CD1c-positive myeloid dendritic cell (primary cell): ENCODE results near the gene DUOXA1.

Experiments used
- DNase-seq: peaks from one replicate; pipeline ENCODE4 v3.0.0-alpha.2; 2016; ENCODE audit errors: extremely low spot score

DUOXA1 gene

DNA sequence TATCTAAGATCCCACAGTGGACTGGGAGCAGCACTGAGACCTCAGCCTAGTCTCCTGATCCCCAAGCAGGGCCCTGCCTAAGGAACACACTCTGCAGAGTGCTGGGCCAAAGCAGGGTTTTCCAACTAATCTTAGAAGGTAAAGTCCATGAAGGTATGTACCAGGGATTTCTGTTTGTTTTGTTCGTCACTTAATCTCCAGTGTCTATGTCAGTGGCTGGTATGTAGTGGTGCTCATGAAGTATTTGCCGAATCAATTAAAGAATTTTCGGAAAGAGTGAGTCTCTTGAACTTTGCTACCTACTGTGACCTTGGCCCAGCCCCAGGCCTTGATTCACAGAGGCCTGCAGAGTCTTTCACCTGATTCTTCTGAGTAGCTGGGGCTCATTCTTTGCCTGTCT is 1.8 kb upstream of the DUOXA1 start:
- no peak for DNase-seq

DNA sequence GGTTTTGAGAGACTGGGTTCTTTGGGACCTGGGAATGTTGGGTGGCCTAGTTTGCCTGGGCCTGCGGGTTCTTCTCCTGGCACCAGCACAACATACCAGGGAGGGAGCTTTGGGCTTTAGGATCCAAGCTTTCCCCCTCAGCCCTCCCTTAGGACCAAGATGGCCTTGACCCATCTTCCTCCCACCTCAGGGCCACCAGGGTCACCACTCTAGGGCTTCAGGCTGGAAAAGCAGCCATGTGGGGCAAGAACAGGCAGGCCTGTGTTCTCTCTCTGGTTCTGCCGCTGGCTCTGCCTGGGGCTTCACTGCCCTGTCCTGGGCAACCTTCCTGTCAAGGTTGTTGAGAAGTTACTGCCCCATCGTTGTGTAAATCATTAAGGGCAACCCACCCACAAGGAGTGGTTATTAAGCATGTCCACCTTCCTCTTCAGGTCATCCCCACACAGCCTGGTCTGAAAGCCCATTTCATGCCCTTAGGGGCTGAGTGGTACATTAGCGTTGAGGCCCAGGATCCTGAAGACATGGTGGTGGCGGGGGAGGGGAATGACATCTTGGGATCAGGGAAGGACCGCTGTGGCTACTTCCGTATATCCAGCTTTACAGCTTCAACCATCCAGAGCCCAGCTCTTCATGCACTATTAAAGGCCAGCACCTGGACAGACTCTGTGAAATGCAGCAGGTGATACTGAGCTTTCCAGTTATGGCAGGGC is 767 bp upstream of the DUOXA1 start:
- DNase-seq, result no peak

DNA sequence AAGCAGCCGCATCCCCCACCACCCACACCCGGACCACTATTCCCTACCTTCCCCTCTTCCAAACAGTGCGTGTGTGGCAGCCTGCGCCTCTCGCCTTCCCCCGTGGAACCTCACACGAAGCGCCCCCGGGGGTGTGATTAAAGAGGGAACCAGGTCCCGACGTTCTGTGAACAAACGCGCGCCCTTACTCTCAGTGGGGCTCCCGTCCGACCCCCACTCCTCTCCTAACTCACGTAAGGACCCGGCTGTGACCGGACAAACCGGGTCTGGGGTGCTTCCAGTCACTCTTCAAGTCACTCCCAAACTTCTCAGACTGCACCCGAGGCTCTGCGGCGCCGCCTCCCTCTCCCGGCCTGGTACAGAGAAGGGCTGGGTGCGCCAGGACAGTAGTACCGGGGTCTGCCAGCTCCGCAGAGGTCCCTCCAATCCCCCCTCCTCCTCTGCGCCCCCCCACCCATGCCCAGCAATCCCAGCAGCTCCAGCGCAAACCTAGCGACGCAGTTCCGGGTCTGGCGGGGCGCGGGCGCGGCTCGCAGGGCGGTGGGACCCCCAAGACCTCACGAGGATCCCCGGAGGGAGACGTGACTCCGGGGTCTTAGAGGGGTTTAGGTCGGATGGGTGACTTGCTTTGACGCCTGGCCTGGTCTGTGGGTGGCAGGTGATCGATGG is 574 bp downstream of the DUOXA1 start:
- no peak for DNase-seq

DNA sequence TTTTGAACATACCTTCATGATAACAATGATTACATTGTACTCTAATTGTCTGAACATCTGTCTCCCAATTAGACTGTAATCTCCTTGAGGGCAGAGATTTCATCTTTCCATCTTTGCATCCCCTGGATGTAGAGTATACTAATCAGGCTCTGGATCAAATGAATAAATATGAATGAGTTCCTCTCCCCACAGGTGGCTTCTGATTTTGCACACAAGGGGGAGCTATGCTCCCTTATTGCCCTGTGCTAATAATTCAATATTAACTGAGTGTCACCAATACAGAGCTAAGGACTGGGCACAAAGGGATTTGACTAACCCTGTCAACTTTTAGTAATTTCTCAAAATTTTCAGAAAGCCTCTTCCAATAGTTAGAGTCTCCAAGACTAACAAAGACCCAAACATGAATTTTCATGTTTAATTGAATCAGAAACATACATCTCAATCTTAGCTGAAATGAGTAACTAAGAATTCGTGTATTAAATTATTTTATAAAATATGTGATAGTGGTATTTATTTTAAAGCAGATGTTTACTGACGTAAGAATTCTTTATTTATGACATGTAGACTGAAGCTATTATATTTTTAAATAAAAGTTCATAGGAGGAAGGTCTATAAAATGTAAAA is 3.0 kb downstream of the DUOXA1 start:
- peak; percentile 63 for DNase-seq

DNA sequence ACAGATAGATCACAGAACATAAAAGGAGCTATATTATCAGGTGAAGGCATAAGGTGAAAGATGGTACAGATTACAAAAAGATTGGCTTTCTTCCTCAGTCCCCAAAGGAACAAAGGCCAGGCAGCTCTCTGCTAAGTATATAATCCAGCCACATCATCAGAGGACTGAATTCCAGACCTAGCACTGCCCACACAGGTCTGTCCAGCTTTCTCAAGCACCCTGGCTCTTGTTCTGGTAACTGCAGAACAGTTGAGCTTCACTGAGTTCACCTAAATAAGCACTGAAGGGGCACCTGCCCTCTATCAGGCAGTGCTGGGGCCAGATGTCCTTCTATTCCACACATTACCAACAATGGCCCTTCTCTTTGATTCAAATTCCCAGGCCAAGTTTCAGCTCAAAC is 6.3 kb downstream of the DUOXA1 start:
- DNase-seq, result no peak

DNA sequence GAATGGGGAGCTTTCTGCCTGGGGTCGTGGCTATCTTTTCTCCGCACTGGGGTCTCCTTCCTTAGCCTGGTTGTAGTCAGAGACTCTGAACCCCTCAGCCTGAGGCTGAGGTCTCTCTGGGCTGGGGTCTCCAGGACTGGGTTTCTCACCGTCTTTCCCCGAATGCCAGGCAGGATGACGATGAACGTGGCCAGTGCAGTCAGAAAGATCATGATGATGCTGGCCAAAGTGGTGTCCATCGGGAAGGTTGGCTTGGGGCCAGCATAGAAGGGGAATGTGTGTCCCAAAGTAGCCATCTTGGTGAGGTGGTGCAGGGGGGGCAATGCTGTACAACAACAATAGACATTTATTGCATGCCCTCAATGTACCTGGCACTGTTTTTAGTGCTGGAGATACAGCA is 7.0 kb downstream of the DUOXA1 start:
- no peak for DNase-seq

DNA sequence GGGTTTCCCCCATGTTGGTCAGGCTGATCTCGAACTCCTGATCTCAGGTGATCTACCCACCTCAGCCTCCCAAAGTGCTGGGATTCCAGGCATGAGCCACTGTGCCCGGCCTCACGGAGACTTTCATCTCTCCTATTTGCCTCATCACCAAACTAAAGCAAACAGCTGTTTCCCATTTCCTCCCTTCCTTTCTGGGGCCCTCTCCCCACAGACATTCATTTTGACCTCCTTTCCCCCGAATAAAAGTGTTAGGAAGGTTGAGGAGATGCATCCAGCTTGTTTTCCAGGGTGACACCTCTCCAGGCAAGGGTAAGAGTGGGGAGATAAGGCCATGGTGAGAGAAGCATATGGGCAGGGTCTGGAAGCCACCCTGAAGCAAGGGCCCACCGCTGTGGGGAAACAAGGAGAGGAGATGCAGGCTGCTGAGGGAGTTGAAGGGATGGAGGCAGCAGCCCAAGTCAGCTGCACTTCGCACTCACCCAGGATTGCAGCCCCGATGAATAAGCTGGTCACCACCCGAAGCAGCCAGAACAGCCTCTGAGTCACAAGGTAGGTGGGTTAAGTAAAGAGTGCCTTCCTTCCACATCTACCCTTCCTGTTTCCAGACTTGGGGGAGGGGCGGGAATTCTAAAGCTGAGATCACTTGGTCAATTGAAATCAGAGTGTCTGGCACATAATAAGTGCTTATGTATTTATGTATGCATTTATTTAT is 7.8 kb downstream of the DUOXA1 start:
- peak; percentile 68 for DNase-seq

DNA sequence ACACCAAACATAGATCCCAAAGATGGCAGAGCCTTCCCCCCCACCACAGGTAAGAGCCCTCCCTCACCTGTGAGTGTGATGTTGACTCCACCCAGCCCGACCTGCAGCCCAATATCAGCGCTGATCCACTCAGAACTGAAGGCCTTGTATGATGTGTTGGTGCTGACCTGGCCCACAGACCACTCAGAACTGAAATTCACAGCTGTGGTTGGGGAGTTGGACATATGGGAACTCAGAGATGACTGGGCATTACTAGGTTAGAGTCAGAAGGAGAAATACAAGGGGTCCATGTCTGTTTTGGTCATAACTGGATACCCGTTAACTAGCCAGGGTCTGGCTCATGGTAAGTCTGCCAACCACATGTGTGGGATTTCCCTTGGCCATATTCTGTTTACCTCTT is 8.7 kb downstream of the DUOXA1 start:
- no peak for DNase-seq

DNA sequence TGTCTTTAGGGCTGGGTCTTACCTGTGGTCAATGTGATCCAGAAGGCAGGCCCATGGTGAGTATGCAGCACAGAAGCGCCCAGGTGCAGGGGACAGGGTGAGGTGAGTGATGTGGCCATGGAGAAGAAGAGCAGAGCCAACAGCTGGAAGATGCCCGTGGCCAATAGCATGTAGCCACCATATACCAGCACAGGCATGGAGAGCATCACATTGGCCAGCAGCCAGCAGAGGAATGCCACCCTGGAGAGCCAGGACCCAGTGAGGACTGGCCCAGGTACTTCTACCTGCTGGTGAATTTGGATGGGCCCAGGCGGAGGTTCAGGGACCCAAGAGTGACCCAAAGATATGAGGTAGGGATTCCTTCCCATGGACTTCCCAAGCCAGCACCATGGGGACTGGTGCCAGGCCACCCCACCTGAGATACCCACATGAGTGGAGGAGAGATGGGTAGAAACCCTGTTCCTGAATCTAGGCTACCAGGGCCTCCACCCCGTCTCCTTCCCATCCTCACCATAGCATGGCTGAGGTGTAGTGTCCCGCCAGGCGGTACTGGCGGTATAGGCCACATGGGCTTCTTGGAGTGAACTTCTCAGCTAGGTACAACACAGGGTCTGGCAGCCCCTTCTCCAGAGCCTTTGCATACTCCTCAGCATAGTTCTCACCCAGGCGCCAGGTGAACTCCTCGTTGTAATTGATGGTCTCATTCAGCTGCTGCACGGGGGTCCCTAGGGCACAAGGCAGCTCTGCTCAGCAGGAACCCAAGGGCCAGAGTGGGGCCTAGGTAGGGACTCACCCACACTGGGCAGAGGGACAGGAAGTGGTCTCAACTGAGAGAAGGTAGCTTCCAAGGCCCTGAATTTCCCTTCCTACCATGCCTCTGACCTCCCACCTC is 9.4 kb downstream of the DUOXA1 start:
- no peak for DNase-seq

DNA sequence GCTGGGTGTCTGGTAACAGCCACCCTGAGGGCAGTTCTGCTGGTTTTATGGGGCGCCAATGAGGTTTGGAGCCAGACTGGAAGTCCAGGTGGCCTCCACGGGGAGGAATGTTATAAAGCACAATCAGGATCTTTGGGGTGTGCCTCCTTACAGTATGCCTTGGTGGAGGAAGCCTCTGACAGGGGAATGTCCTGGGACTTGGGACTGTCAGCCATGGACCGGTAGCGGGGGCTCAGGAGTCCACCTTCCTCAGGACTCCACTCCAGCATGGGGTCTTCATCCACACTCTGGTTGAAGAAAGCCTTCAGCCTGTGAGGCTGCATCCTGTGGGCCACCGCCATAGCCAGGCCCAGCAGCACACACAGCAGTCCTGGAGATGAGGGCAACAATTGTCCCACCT is 10.7 kb downstream of the DUOXA1 start:
- no peak for DNase-seq

DNA sequence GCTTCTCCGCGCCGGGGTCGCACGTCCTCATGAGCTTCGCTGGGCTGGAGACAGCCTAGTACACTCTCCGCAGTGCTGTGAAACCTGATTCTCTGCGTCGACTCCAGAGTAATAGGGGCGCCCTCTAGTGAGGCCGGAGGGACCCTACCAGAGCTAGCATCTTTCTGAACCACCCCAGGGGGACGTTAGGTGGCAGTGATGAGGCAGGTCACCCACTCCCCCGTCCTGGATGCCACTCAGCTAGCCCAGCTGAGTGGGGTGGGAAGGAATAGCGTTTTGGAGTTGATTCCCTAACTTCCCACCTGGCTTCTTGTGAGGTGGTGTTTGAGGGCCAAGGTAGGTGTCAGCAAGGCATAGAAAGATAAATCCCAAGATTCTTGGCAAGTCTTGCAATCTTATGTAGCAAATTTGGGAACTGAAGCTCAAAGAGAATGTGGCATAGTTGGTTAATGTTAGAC is 11.5 kb downstream of the DUOXA1 start:
- peak; percentile 90 for DNase-seq

DNA sequence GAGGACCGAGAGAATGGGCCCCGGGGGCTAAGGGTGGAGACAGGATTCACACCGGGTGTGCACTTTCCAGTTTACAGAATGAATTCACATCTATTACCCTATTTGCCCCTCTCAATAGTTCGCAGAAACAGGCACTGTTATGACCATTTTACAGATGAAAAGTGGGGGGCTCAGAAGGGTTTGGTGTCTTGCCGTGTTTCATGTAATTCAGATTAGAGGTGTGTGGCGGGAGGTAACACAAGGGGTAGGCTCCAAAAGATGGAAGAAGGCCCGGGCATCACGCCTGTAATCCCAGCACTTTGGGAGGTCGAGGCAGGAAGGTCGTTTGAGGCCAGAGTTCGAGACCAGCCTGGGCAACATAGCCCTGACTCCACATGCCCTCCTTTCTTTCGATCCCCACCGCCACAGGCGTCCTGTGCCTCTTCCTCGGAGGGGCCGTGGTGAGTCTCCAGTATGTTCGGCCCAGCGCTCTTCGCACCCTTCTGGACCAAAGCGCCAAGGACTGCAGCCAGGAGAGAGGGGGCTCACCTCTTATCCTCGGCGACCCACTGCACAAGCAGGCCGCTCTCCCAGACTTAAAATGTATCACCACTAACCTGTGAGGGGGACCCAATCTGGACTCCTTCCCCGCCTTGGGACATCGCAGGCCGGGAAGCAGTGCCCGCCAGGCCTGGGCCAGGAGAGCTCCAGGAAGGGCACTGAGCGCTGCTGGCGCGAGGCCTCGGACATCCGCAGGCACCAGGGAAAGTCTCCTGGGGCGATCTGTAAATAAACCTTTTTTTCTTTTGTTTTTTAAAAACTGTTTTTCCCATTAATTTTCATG is 12.2 kb downstream of the DUOXA1 start:
- DNase-seq, result no peak

DNA sequence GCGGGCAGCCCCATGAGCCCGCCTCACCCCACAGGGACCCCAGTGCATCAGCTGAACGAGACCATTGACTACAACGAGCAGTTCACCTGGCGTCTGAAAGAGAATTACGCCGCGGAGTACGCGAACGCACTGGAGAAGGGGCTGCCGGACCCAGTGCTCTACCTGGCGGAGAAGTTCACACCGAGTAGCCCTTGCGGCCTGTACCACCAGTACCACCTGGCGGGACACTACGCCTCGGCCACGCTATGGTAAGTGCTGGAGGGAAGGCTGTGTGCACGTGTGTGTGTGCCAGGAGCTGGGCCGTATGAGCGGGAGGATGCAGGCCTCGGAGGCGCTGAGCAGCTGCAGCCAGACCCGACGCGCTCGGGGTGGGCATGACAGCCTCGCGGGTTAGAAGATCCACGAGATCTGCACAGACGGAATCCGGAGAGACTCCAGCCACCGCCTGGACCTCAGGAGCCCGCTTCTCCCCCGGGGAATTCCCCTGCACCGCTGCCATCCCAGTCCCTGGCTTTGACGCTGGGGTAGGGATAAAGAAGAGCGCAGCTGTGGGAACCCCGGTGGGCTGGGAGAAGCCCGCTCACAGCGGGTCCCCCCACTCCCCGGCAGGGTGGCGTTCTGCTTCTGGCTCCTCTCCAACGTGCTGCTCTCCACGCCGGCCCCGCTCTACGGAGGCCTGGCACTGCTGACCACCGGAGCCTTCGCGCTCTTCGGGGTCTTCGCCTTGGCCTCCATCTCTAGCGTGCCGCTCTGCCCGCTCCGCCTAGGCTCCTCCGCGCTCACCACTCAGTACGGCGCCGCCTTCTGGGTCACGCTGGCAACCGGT is 13.0 kb downstream of the DUOXA1 start:
- no peak for DNase-seq

DNA sequence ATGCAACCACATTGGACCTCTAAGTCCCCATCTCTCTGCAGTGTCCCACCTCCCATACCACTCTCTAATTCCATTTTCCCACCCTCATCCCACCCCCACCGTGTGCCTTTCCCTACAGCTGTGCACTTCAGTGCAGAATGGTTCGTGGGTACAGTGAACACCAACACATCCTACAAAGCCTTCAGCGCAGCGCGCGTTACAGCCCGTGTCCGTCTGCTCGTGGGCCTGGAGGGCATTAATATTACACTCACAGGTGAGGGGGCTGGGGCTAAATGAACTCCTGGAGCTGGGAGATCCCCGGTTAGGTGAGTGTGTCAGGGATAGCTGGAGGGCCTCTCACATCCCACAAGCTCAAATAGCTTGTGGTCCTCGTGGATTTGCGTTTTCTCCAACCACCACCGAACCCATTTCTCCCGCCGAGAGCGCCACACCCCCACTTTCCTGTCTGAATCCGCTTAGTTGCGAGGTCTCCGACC is 13.6 kb downstream of the DUOXA1 start:
- DNase-seq, result no peak

DNA sequence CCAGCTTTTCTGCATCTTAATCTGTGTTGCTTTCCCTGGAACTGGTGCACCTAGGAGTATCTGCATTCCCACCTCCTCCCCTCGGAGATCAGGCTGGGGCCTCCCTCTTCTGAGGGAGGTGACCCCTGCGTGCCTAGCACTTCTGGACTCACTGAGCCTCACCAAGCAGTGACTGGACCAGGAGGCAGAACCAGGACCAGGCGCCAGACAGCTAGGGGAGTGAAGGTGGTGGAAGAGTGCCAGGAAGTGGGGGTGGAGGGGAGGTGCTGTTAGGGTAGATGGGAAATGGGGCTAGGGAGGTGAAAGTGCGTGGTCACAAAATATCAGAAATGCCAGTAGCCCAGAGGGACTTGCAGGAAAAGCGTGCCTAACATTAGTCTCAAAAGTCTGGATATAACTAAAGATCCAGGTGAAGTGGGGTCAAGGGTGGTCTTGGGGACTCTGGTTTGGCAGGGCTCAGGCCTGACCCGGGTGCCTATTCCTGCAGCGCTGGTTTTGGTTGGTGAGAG is 14.3 kb downstream of the DUOXA1 start:
- DNase-seq, result no peak

DNA sequence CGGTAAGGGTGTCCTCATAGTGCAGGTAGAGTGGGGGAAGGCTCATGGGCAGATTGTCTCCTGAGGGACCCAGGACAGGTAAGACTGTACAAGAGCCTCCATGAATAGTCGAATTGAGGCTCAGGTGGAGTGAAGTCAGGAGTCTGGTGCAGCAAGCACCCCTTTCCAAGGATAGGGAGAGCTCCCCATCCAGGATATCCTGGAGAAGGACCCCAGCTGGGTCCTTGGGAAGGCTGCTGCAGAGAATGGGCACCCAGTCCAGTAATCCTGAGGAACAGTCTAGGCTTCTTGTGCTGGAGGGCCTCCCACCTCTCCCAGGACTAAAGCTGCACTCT is 15.0 kb downstream of the DUOXA1 start:
- no peak for DNase-seq

DNA sequence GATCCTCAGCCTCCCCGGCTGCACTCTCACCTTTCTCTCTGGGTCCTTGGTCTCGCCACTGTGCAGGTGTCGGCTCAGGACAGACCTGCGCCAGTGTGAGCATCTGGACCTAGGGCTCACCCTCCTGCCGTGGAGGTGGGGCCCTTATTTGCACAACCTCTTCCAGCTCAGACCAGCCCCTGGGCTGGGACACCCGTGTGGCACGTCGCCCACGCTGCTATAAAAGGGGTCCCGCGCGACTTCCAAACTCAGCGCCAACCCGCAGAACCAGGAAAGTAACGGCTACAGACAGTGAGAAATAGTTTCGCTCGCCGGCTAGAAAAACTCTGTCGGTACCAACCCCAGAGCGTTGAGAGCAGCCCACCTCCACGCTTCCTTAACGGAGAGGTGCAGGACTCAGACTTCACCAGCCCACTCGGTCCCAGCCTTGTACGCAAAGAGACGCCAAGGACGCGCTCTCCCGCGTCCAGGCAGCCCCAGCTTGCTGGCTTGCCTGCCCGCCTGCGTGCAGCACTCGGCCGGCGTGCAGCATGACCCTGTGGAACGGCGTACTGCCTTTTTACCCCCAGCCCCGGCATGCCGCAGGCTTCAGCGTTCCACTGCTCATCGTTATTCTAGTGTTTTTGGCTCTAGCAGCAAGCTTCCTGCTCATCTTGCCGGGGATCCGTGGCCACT is 15.5 kb downstream of the DUOXA1 start, which contains the start of the genes DUOX2 and DUOXA2:
Gene DUOX2, minus strand, starts transcription at position 97 of the 675 bp plus-strand sequence. CDS start 761 bp downstream, outside the sequence.
Gene DUOXA2, plus strand, starts transcription at position 251 of the 675 bp plus-strand sequence. Its CDS starts 280 bp downstream, at position 531.
- no peak for DNase-seq

DNA sequence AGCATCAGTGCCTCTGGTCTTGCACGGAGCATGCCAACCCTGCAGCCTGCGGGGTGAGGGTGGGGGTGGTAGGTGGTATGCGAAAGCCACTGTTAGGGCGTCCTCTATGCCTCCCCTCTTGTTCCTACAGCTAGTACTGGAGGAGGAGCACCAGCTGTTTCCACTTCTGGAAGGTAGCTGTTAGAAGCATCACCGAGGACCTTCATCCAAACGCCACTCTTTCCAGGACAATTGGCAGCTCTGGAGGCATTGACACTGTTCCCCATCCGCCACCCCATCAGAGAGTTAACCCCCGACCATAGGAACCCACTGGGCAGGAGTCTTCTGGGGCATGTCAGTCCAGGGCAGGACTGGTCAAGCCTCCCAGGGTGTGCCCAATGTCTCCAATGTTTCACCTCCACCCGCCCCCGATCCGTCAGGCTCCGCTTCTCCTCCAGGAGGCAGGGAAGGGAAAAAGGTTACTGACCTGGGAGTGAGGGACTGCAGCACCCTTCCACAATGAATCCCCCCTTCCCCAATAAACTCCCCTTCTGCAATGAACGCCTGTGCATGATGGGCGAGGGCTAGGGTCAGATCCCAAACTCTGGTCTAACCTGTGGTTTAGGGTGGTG is 16.2 kb downstream of the DUOXA1 start:
- no peak for DNase-seq
